ENCODE data around the gene SLC25A47. TPM values are rescaled to one million over a fixed set of nuclear protein-coding genes. Genes with fewer than 3 reads are reported as not detected.
"Not testable (repeated sequence)": the region's sequence is repeated elsewhere in the genome, so short reads cannot be mapped to it uniquely, and the experiment has no call there.

Gene SLC25A47
- polyA plus RNA-seq, 1 experiment, result not detected

DNA sequence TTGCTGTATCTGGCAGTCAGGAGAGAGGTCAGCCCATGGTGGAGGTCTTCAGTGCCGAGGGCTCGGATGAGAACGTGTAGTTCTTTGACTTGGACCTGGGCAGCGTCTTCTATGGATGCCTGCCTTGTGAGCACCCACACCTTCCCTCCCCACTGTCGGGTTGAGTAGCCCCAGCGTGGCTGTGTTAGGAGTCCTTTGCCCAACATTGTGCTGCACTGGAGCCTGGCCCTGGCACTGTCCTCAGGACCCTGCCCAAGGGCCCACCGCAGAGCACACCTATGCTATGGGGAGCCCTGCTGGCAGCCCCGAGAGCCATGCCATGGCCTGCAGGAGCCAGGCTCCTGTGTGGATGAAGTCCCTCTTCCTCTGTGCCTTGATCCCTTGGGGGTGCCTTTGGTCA is 43.6 kb upstream of the SLC25A47 start:
- ChIA-PET CTCF (interaction anchor here (1.0 to 1.2 kb wide), 2 partner anchors 13 kb away, joined by 3 to 4 read pairs; no protein-coding TSS in a partner anchor), POLR2A (no interaction called here)
- H3K36me3 ChIP-seq (ENCODE audit: control insufficient read depth, insufficient read depth, low read length), result peaks cover 11% of the 10 kb centered on the region
- TF ChIP-seq, protein P1, sequence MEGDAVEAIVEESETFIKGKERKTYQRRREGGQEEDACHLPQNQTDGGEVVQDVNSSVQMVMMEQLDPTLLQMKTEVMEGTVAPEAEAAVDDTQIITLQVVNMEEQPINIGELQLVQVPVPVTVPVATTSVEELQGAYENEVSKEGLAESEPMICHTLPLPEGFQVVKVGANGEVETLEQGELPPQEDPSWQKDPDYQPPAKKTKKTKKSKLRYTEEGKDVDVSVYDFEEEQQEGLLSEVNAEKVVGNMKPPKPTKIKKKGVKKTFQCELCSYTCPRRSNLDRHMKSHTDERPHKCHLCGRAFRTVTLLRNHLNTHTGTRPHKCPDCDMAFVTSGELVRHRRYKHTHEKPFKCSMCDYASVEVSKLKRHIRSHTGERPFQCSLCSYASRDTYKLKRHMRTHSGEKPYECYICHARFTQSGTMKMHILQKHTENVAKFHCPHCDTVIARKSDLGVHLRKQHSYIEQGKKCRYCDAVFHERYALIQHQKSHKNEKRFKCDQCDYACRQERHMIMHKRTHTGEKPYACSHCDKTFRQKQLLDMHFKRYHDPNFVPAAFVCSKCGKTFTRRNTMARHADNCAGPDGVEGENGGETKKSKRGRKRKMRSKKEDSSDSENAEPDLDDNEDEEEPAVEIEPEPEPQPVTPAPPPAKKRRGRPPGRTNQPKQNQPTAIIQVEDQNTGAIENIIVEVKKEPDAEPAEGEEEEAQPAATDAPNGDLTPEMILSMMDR (IDR thresholded peaks at IDR 0.05; ENCODE audit: insufficient read depth, low read depth, low read length), result no peak
- H3K4me3 ChIP-seq (ENCODE audit: low read depth, low read length), result no peak overlapping the region
- H3K27me3 ChIP-seq (ENCODE audit: control insufficient read depth, insufficient read depth, low read length), result no peaks in the 10 kb centered on the region
- no peak for DNase-seq (ENCODE audit: low read depth)

DNA sequence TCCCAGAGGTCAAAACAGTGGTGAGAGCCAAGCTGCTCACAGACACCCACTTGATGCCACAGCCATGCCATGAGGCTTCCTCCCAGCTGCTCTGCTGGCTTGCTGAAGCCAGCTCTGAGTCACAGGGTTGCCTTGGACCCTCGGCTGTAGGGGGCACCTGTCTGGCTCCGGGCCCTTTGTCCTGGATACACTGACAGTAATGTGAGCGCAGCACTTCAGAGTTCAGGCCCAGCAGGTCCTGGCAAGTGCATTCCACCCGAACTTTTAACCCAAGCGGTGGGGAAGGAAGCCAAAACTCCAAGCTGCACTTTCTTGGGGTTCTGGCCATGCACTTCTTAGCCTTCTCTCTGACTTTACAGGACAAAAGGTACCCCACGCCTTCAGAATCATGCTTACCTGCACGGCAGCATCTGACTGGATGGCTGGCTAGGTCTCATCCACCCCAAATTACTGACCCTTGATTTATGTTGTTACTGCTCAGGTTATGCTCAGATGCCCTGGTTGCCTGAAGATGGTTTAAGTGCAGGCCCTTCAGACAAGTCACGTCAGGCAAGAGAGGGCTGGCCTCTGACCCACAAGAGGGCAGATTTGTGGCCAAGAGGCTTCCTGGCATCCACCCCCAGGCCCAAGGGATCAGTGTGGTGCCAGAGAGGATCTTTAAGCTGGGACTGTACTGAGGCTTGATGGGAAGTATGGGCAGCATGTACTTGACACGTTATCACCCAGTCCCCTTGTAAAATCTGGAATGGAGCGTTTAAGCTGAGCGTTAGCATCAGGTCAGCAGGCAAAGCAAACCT is 41.7 kb upstream of the SLC25A47 start:
- ChIA-PET POLR2A (no interaction called here), CTCF (interaction anchor here (1.2 to 1.4 kb wide), 2 partner anchors 9 to 102 kb away, joined by 4 read pairs; no protein-coding TSS in a partner anchor)
- Histone ChIP-seq H3K36me3 (ENCODE audit: control insufficient read depth, insufficient read depth, low read length) (peaks cover 8% of the 10 kb centered on the region), H3K4me3 (ENCODE audit: low read depth, low read length) (no peak overlapping the region), H3K27me3 (ENCODE audit: control insufficient read depth, insufficient read depth, low read length) (no peaks in the 10 kb centered on the region)
- DNase-seq (ENCODE audit: low read depth), result no peak
- TF ChIP-seq, protein P1 (IDR thresholded peaks at IDR 0.05; ENCODE audit: insufficient read depth, low read depth, low read length), result no peak

DNA sequence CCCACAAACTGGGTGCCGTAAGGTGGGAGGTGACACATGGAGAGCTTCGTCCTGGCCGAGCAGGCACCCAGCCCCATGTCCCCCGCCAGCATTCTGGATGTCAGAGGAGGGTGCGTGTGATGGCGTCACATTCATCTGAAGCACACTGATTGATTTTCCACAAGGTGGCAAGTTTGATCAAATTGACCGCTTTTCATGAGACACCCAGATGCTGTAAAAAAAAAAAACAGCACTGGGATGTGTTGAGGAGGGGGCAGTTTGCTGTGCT is 41.1 kb upstream of the SLC25A47 start:
- no peak overlapping the region for H3K4me3 ChIP-seq (ENCODE audit: low read depth, low read length)
- ChIA-PET POLR2A (no interaction called here), CTCF (interaction anchor here (1.2 to 1.9 kb wide), 3 partner anchors 10 to 102 kb away, joined by 4 to 5 read pairs (median 4); no protein-coding TSS in a partner anchor)
- H3K36me3 ChIP-seq (ENCODE audit: control insufficient read depth, insufficient read depth, low read length), result peaks cover 7% of the 10 kb centered on the region
- TF ChIP-seq, protein P1 (IDR thresholded peaks at IDR 0.05; ENCODE audit: insufficient read depth, low read depth, low read length), result no peak
- DNase-seq (ENCODE audit: low read depth), result no peak
- no peaks in the 10 kb centered on the region for H3K27me3 ChIP-seq (ENCODE audit: control insufficient read depth, insufficient read depth, low read length)

DNA sequence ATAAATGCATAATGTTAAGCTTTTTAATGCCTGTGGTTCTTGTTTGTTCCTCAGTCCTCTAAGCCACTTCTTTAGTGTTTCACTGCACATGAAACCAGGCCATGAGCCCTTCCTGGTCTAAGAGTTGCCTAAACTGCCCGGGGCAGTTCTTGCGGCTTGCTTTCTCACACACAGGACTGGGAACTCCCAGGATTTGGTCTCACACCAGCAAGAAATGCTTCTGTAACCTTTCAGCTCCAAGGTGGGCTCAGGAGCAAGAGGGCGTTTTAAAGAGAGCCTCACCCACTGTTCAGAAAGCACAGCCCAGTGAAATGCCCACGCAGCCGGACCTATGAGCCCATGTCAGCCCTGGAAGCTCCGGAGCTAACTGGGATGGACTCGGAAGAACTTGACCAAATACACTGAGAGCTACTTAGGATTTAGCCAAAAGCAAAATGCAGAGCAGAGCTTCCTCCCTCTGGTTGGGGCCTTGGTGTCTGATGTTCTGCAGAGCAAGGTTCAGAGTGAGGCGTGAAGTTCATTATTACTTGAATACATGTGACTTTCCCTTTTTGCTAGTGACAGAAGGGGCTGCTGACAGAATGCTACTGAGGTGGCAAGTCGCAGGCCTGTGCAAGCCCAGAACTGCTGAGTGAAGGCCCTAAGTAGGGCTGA is 40.2 kb upstream of the SLC25A47 start:
- CTCF ChIA-PET, result interaction anchor here (0.8 to 5.7 kb wide), 6 partner anchors 10 to 135 kb away, joined by 3 to 58 read pairs (median 4); no protein-coding TSS in a partner anchor
- H3K4me3 ChIP-seq (ENCODE audit: low read depth, low read length), result no peak overlapping the region
- no peak for DNase-seq (ENCODE audit: low read depth)
- no peaks in the 10 kb centered on the region for H3K27me3 ChIP-seq (ENCODE audit: control insufficient read depth, insufficient read depth, low read length)
- TF ChIP-seq, protein P1 (IDR thresholded peaks at IDR 0.05; ENCODE audit: insufficient read depth, low read depth, low read length), result no peak
- H3K36me3 ChIP-seq (ENCODE audit: control insufficient read depth, insufficient read depth, low read length), result peaks cover 7% of the 10 kb centered on the region
- POLR2A ChIA-PET, result no interaction called here

DNA sequence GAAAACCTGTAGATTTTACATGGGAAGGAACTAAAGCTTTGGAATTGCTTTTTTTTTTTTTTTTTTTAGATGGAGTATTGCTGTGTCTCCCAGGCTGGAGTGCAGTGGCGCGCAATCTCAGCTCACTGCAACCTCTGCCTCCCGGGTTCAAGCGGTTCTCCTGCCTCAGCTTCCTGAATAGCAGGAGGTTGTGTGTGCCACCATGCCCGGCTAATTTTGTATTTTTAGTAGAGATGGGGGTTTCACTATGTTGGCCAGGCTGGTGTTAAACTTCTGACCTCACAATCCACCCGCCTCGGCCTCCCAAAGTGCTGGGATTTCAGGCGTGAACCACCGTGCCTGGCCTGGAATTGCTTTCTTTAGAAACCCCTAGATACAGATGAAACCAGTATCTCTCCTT is 39.7 kb upstream of the SLC25A47 start:
- H3K27me3 ChIP-seq (ENCODE audit: control insufficient read depth, insufficient read depth, low read length); DNase-seq (ENCODE audit: low read depth); POLR2A ChIA-PET; H3K4me3 ChIP-seq (ENCODE audit: low read depth, low read length); H3K36me3 ChIP-seq (ENCODE audit: control insufficient read depth, insufficient read depth, low read length): not testable (repeated sequence)
- CTCF ChIA-PET, result interaction anchor here (0.8 to 5.7 kb wide), 7 partner anchors 14 to 134 kb away, joined by 3 to 58 read pairs (median 5); no protein-coding TSS in a partner anchor

Data from BJ (cell line).